Neural progenitor cell (in vitro differentiated cells): Measurements from ENCODE around the gene CCDC51. TPM values are rescaled to one million over a fixed set of nuclear protein-coding genes. Genes with fewer than 3 reads are reported as not detected.

Source experiments
- DNase-seq: peaks from one replicate; pipeline ENCODE4 v3.0.0-alpha.2; 2016; ENCODE audit warnings: low spot score
- H2AFZ ChIP-seq: fragments of 200-600 bp; sonication (generic); replicated peaks from 2 replicates; pipeline ENCODE4 v1.6.1; 2016; ENCODE audit warnings: antibody characterized with exemption
- H3F3A ChIP-seq: fragments of 200-600 bp; sonication (generic); 2 replicates; pipeline ENCODE4 v1.6.1; 2016; ENCODE audit warnings: antibody characterized with exemption, low read depth
- H3K27ac ChIP-seq: fragments of 200-600 bp; sonication (generic); 2 replicates; pipeline ENCODE4 v1.5.1; 2016; ENCODE audit warnings: mild to moderate bottlenecking
- H3K27me3 ChIP-seq: fragments of 200-600 bp; sonication (generic); 2 replicates; pipeline ENCODE4 v1.6.1; 2016; ENCODE audit warnings: mild to moderate bottlenecking, moderate library complexity
- H3K36me3 ChIP-seq: fragments of 200-600 bp; sonication (generic); 2 replicates; pipeline ENCODE4 v1.5.1; 2016
- H3K4me1 ChIP-seq: fragments of 200-600 bp; sonication (generic); 2 replicates; pipeline ENCODE4 v1.6.1; 2016; ENCODE audit warnings: mixed run types
- H3K4me2 ChIP-seq: fragments of 200-600 bp; sonication (generic); 2 replicates; pipeline ENCODE4 v1.6.1; 2016
- H3K4me3 ChIP-seq: fragments of 200-600 bp; sonication (generic); 2 replicates; pipeline ENCODE4 v1.5.1; 2016
- H3K79me2 ChIP-seq: fragments of 200-600 bp; sonication (generic); 2 replicates; pipeline ENCODE4 v1.6.1; 2016; ENCODE audit warnings: low read depth
- H3K9ac ChIP-seq: fragments of 200-600 bp; sonication (generic); 2 replicates; pipeline ENCODE4 v1.6.1; 2016
- H3K9me3 ChIP-seq: fragments of 200-600 bp; sonication (generic); 2 replicates; pipeline ENCODE4 v1.5.1; 2016; ENCODE audit warnings: low read depth
- H4K20me1 ChIP-seq: fragments of 200-600 bp; sonication (generic); 2 replicates; pipeline ENCODE4 v1.6.1; 2016; ENCODE audit warnings: low read depth
- H3K27ac Mint-ChIP-seq: 3 replicates; pipeline ENCODE4 v1.8.0; 2021; ENCODE audit warnings: mixed read lengths
- H3K27me3 Mint-ChIP-seq: 2 replicates; pipeline ENCODE4 v1.8.0; 2022; ENCODE audit warnings: low read depth, mild to moderate bottlenecking, inconsistent platforms, moderate library complexity, mixed read lengths; ENCODE audit not compliant: insufficient read depth
- H3K36me3 Mint-ChIP-seq: 3 replicates; pipeline ENCODE4 v1.8.0; 2021; ENCODE audit warnings: mixed read lengths
- H3K4me1 Mint-ChIP-seq: 3 replicates; pipeline ENCODE4 v1.8.0; 2021; ENCODE audit warnings: mixed read lengths
- H3K4me3 Mint-ChIP-seq: 3 replicates; pipeline ENCODE4 v1.8.0; 2021; ENCODE audit warnings: mild to moderate bottlenecking, moderate library complexity, mixed read lengths
- H3K9me3 Mint-ChIP-seq: 3 replicates; pipeline ENCODE4 v1.8.0; 2020; ENCODE audit warnings: mixed read lengths
- CTCF ChIP-seq: fragments of 200-600 bp; sonication (generic); IDR thresholded peaks from 2 replicates; pipeline ENCODE4 v1.5.1; 2017; ENCODE audit warnings: antibody characterized with exemption, mild to moderate bottlenecking
- EZH2 ChIP-seq: fragments of 200-600 bp; sonication (generic); IDR thresholded peaks from 2 replicates; pipeline ENCODE4 v1.6.1; 2017; ENCODE audit warnings: antibody characterized with exemption, mild to moderate bottlenecking, moderate library complexity
- EZH2phosphoT487 ChIP-seq: fragments of 200-600 bp; sonication (generic); IDR thresholded peaks from 2 replicates; pipeline ENCODE4 v1.6.1; 2017; ENCODE audit warnings: antibody characterized with exemption
- total RNA-seq: library from RNA; depleted of rRNA; stranded (reverse); fragments of >200 nt; gene quantifications from 2 replicates; pipeline ENCODE4 v1.2.3, GENCODE V29; 2015; ENCODE audit warnings: low replicate concordance

CCDC51 gene
- total RNA-seq, 1 donor from 2014 or later = 13.9 TPM

GRCh38 chr3:48413611-48414010 lies 26.3 kb downstream of the CCDC51 start:
- Mint-ChIP-seq H3K4me1 (no peaks in the 10 kb centered on the region), H3K9me3 (no peaks in the 10 kb centered on the region), H3K4me3 (no peak overlapping the region), H3K27ac (no peak overlapping the region), H3K36me3 (peaks cover 27% of the 10 kb centered on the region), H3K27me3 (peaks cover 7% of the 10 kb centered on the region)
- H3K4me2 ChIP-seq = no peak overlapping the region
- no peak overlapping the region for H2AFZ ChIP-seq
- DNase-seq = no peak
- peaks cover 4% of the 10 kb centered on the region for H4K20me1 ChIP-seq
- H3K9me3 ChIP-seq = no peaks in the 10 kb centered on the region
- no peaks in the 10 kb centered on the region for H3K79me2 ChIP-seq
- H3K27me3 ChIP-seq = no peaks in the 10 kb centered on the region
- H3K4me3 ChIP-seq = no peak overlapping the region
- no peak for TF ChIP-seq EZH2
- no peak for TF ChIP-seq EZH2phosphoT487
- TF ChIP-seq CTCF = no peak
- H3K27ac ChIP-seq = no peak overlapping the region
- H3K9ac ChIP-seq = no peak overlapping the region
- H3K4me1 ChIP-seq = no peaks in the 10 kb centered on the region
- H3F3A ChIP-seq = no peaks in the 10 kb centered on the region
- no peaks in the 10 kb centered on the region for H3K36me3 ChIP-seq

DNA sequence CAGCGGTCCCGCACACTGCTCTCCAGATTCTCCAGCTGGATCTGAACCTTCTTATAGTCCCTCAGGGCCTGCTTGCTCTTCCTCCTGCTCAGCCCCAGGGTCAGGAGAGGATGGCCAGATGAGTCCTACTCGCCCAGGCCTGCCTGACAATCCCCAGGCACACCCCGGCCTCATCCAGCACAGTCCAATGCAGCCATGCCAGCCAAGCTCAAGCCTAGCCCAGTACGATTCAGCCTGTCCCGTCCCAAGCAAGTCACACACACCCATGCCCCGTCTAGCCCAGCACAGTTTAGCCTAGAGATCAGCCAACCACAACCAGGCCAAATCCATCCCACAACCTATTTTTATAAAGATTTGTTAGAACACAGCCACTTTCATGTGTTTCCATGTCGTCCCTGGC lies 26.8 kb downstream of the CCDC51 start:
- Histone ChIP-seq H3K79me2 (no peaks in the 10 kb centered on the region), H4K20me1 (peaks cover 4% of the 10 kb centered on the region), H3K9ac (no peak overlapping the region), H3K27me3 (no peaks in the 10 kb centered on the region), H3F3A (no peaks in the 10 kb centered on the region), H3K4me3 (no peak overlapping the region), H3K36me3 (no peaks in the 10 kb centered on the region), H3K9me3 (no peaks in the 10 kb centered on the region), H3K27ac (no peak overlapping the region), H3K4me2 (no peak overlapping the region), H3K4me1 (no peaks in the 10 kb centered on the region), H2AFZ (no peak overlapping the region)
- Mint-ChIP-seq H3K4me3 (no peak overlapping the region), H3K27me3 (peaks cover 7% of the 10 kb centered on the region), H3K36me3 (peaks cover 30% of the 10 kb centered on the region), H3K27ac (no peak overlapping the region), H3K4me1 (no peaks in the 10 kb centered on the region), H3K9me3 (no peaks in the 10 kb centered on the region)
- DNase-seq = no peak
- TF ChIP-seq EZH2phosphoT487 = no peak
- TF ChIP-seq CTCF = no peak
- TF ChIP-seq EZH2 = no peak

- no peaks in the 10 kb centered on the region for H3K9me3 ChIP-seq
- Mint-ChIP-seq H3K4me3 (no peak overlapping the region), H3K36me3 (peaks cover 29% of the 10 kb centered on the region), H3K27ac (no peak overlapping the region), H3K9me3 (no peaks in the 10 kb centered on the region), H3K27me3 (peaks cover 7% of the 10 kb centered on the region), H3K4me1 (no peaks in the 10 kb centered on the region)
- no peak overlapping the region for H3K4me2 ChIP-seq
- no peak overlapping the region for H3K4me3 ChIP-seq
- no peaks in the 10 kb centered on the region for H3K27me3 ChIP-seq
- H4K20me1 ChIP-seq = peaks cover 4% of the 10 kb centered on the region
- no peaks in the 10 kb centered on the region for H3K79me2 ChIP-seq
- no peaks in the 10 kb centered on the region for H3F3A ChIP-seq
- no peak for TF ChIP-seq CTCF
- no peak for TF ChIP-seq EZH2
- TF ChIP-seq EZH2phosphoT487 = no peak
- no peak for DNase-seq
- no peak overlapping the region for H2AFZ ChIP-seq
- no peaks in the 10 kb centered on the region for H3K4me1 ChIP-seq
- no peak overlapping the region for H3K27ac ChIP-seq
- H3K9ac ChIP-seq = no peak overlapping the region
- no peaks in the 10 kb centered on the region for H3K36me3 ChIP-seq
Observed at GRCh38 chr3:48412375-48413001, 27.4 kb downstream of the CCDC51 start.
